ENCODE results near the gene ABCB9. TPM values are rescaled to one million over a fixed set of nuclear protein-coding genes. Genes with fewer than 3 reads are reported as not detected.
A peak's percentile ranks its signal among the peaks of the same experiment; 100 is the strongest.

The ABCB9 gene
- total and polyA plus RNA-seq, 2 of the 8 experiments (the other 6 are each of a cell fraction or from before 2014, with no cell fraction given) = 3.8 to 8.0 TPM

DNA sequence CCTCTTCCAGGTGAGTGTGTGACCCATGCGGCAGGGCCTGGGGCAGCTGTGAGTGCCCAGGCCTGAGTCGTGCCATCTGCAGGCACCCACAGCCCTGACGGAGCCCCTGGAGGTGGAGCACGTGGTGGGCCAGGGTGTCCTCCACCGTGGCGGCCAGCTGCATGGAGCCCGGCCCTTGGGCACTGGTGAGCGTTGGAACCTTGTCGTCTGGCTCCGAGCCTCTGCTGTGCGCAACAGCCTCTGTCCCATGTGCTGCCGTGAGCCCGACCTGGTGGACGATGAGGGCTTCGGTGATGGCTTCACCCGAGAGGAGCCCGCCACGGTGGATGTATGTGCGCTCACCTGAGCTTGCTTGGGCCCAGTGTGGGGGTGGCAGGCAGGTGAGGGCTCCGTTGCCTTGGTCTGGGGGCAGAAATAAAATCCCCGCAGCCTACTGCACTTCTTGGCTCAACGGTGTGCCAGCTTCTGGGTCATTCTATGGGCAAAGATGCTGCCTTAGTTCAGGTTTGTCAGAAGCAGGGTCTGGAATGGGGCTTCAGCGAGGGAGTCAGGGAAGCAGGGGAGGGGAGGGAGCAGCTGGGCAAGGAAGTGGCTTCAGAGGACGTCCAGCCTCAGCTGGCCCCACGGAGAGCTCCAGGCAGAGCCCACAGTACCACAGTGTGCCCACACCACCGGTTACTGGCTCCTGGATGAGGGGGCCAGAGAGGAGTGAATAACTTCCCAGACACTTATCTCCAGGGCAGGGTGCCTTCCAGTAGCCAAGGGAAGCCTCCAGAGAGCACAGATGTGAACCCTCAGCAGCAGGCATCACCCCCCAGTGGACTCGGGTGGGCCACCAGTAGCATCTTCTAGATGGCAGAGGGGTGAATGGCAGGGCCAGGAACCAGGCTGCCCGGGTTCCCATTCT, 13.0 kb upstream of the ABCB9 start:
- no peak overlapping the region for H2BK20ac ChIP-seq (ENCODE audit: low read length)
- H4K20me1 ChIP-seq (replicated peaks in 1 of 2; ENCODE audit: control insufficient read depth in 1 of 2, insufficient read depth in 2 of 2, low read length in 2 of 2) = peaks cover 0 to 12% of the 10 kb centered on the region in 2 experiments
- ChIA-PET CTCF (ENCODE audit: partially characterized antibody) (interaction anchor here (0.6 to 1.8 kb wide), 11 partner anchors 13 to 259 kb away, joined by 3 to 8 read pairs (median 3); partner anchors contain the start of genes ABCB9, MPHOSPH9 and MTRFR), POLR2A (ENCODE audit: partially characterized antibody) (interaction anchor here (0.8 to 2.8 kb wide), 17 partner anchors 8 to 254 kb away, joined by 3 to 13 read pairs (median 3); partner anchors contain the start of genes MPHOSPH9 and MTRFR)
- peak overlapping the region; percentile 87 for H4K8ac ChIP-seq (ENCODE audit: extremely low read depth, insufficient read depth, low read length)
- H4K5ac ChIP-seq (ENCODE audit: insufficient read length, low read depth, low read length) = no peak overlapping the region
- peaks cover 0 to 6% (median 1%) of the 10 kb centered on the region in 4 experiments; a peak in 2 of 8 replicates for H3K36me3 ChIP-seq (ENCODE audit: control insufficient read depth in 2 of 4, insufficient read depth in 4 of 4, low read length in 3 of 4)
- H2AFZ ChIP-seq (ENCODE audit: low read length) = no peak overlapping the region
- 0 out of 2 replicates have a peak overlapping the region, but pooled peaks have one; percentile 39 for H2BK12ac ChIP-seq (ENCODE audit: low read depth, low read length)
- H3K27me3 ChIP-seq (replicated peaks in 1 of 4; ENCODE audit: control insufficient read depth in 3 of 4, extremely low read depth in 1 of 4, insufficient read depth in 3 of 4, low read length in 3 of 4) = no peaks in the 10 kb centered on the region
- H3K9me3 ChIP-seq (ENCODE audit: insufficient read depth in 2 of 2, low read depth in 1 of 2, low read length in 1 of 2) = no peaks in the 10 kb centered on the region
- H2AK5ac ChIP-seq (ENCODE audit: low read depth, low read length) = no peak overlapping the region
- H3K23ac ChIP-seq (ENCODE audit: insufficient read length) = no peak overlapping the region
- H2BK120ac ChIP-seq (replicated peaks; ENCODE audit: low read depth, low read length) = no peak overlapping the region
- no peak for TF ChIP-seq BCL11A (IDR thresholded peaks at IDR 0.05; ENCODE audit: low read depth in 2 of 2, low read length in 2 of 2)
- TF ChIP-seq, protein P1, sequence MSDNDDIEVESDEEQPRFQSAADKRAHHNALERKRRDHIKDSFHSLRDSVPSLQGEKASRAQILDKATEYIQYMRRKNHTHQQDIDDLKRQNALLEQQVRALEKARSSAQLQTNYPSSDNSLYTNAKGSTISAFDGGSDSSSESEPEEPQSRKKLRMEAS (IDR thresholded peaks at IDR 0.05) = 0 out of 2 replicates have a peak, but pooled peaks have one; percentile 26
- H2BK15ac ChIP-seq (ENCODE audit: low read length) = 0 out of 2 replicates have a peak overlapping the region, but pooled peaks have one; percentile 16
- no peak overlapping the region for H3K27ac ChIP-seq (ENCODE audit: low read depth, low read length)
- peak overlapping the region in 2 of 4 experiments; percentile 13 to 82; a peak in 2 of 7 replicates for H3K9ac ChIP-seq (replicated peaks in 1 of 4; ENCODE audit: extremely low read depth in 1 of 4, low read depth in 3 of 4, low read length in 3 of 4)
- peaks cover 21% of the 10 kb centered on the region for H3K23me2 ChIP-seq (ENCODE audit: low read depth, low read length)
- H3K4me3 ChIP-seq (ENCODE audit: extremely low read depth in 1 of 4, insufficient read depth in 2 of 4, low read depth in 3 of 4, low read length in 4 of 4) = peak overlapping the region; percentile 77 to 92 (median 85); a peak in 7 of 8 replicates
- peak overlapping the region; percentile 48 for H3K4ac ChIP-seq (replicated peaks; ENCODE audit: insufficient read length, low read depth, low read length)
- H4K91ac ChIP-seq (replicated peaks; ENCODE audit: insufficient read length, low read length) = peak overlapping the region; percentile 17
- no peak overlapping the region for H3K14ac ChIP-seq (ENCODE audit: insufficient read length)
- DNase-seq (ENCODE audit: low read depth in 1 of 2, low spot score in 2 of 2) (peak in 1 of 2 experiments; percentile 49), FAIRE-seq (no peak)
- peaks cover 7% of the 10 kb centered on the region; the same call in 1 of the 2 replicates for H3K79me1 ChIP-seq (ENCODE audit: low read depth, low read length)
- peaks cover 0 to 20% (median 11%) of the 10 kb centered on the region in 4 experiments; a peak in 6 of 7 replicates for H3K4me1 ChIP-seq (replicated peaks in 1 of 4; ENCODE audit: control insufficient read depth in 3 of 4, insufficient read depth in 4 of 4, low read length in 3 of 4)
- no peak overlapping the region for H3K18ac ChIP-seq (ENCODE audit: extremely low read depth, low read length)
- WGBS, 2 experiments (ENCODE audit: extremely low coverage in 1 of 2, insufficient coverage in 1 of 2, insufficient read length in 1 of 2, insufficient replicate concordance in 2 of 2, low coverage in 1 of 2, low lambda C conversion rate in 2 of 2, missing lambda C conversion rate in 1 of 2) = 87% methylated on average over 25 of the region's 28 CpGs; no CpG with 5 or more reads in 1 of the 2 experiments
- H3K79me2 ChIP-seq (ENCODE audit: control insufficient read depth in 1 of 2, insufficient read depth in 2 of 2, low read length in 2 of 2) = peaks cover 0 to 12% of the 10 kb centered on the region in 2 experiments; a peak in 1 of 4 replicates
- no peak overlapping the region for H2BK5ac ChIP-seq (ENCODE audit: low read depth, low read length)
- peak overlapping the region; percentile 90 to 95 for H3K4me2 ChIP-seq (ENCODE audit: insufficient read depth in 1 of 2, low read depth in 2 of 2, low read length in 2 of 2)
- H3K56ac ChIP-seq (replicated peaks; ENCODE audit: insufficient read length, low read depth, low read length) = no peak overlapping the region

Measured in H1 (cell line).